ENCODE measurements around the gene BUB1B. TPM values are rescaled to one million over a fixed set of nuclear protein-coding genes. Genes with fewer than 3 reads are reported as not detected.

The BUB1B gene
- total and polyA plus RNA-seq, 9 of the 15 experiments (the other 6 are each of a cell fraction or from before 2014, with no cell fraction given): 28.7 to 113 (median 82.2) TPM

- DNase-seq (ENCODE audit: extremely low read depth in 1 of 4, low spot score in 3 of 4) (no peak), FAIRE-seq (no peak), ATAC-seq (no peak)
- Histone ChIP-seq H3K9ac (ENCODE audit: insufficient read depth in 1 of 2, low read depth in 2 of 2, low read length in 2 of 2) (no peak overlapping the region), H2AFZ (ENCODE audit: low read depth, low read length) (no peak overlapping the region), H3K9me3 (replicated peaks; ENCODE audit: control insufficient read depth, insufficient read depth, low read depth, low read length) (no peaks in the 10 kb centered on the region), H3K27ac (ENCODE audit: extremely low read depth, low read depth, low read length) (no peak overlapping the region), H3K9me1 (ENCODE audit: control insufficient read depth, insufficient read depth, low read length) (no peaks in the 10 kb centered on the region), H3K27me3 (ENCODE audit: control insufficient read depth in 2 of 2, insufficient read depth in 2 of 2, low read length in 2 of 2) (peaks cover 2 to 32% of the 10 kb centered on the region in 2 experiments; a peak in 3 of 5 replicates), H3K4me1 (replicated peaks in 1 of 2; ENCODE audit: control insufficient read depth in 2 of 2, insufficient read depth in 2 of 2, low read length in 2 of 2) (peaks cover 4 to 18% of the 10 kb centered on the region in 2 experiments; a peak in 3 of 5 replicates), H3K4me2 (ENCODE audit: insufficient read depth, low read length) (no peak overlapping the region), H4K20me1 (replicated peaks; ENCODE audit: control insufficient read depth, insufficient read depth, low read length) (no peaks in the 10 kb centered on the region), H3K36me3 (ENCODE audit: control insufficient read depth, insufficient read depth, low read length) (no peaks in the 10 kb centered on the region), H3K79me2 (ENCODE audit: control insufficient read depth, insufficient read depth, low read length) (no peaks in the 10 kb centered on the region), H3K4me3 (no peak overlapping the region)
- WGBS (ENCODE audit: insufficient coverage, low coverage, missing lambda C conversion rate): 26% methylated on average over 8 of the region's 8 CpGs
- intact Hi-C loops (cut with micrococcal nuclease) (no loop called here), in situ Hi-C loops (cut with MboI) (no loop called here)
- ChIA-PET CTCF (ENCODE audit: low intra/inter-chr PET ratio) (interaction anchor here (1.3 kb wide), 1 partner anchor 25 kb away, joined by 3 read pairs; no protein-coding TSS in a partner anchor), POLR2A (interaction anchor here (1.0 kb wide), 1 partner anchor 12 kb away, joined by 3 read pairs; the partner anchor contains the start of gene PAK6)
- no peak for TF ChIP-seq TOE1 (IDR thresholded peaks at IDR 0.05; ENCODE audit: borderline replicate concordance)
- no peak for TF ChIP-seq TOE1 (CRISPR knock-in tag; IDR thresholded peaks at IDR 0.05; ENCODE audit: borderline replicate concordance, low read depth)
- TF ChIP-seq SMAD4 (CRISPR knock-in tag; conservative IDR thresholded peaks at IDR 0.05): no peak
- TF ChIP-seq, protein P1, sequence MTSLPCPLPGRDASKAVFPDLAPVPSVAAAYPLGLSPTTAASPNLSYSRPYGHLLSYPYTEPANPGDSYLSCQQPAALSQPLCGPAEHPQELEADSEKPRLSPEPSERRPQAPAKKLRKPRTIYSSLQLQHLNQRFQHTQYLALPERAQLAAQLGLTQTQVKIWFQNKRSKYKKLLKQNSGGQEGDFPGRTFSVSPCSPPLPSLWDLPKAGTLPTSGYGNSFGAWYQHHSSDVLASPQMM (CRISPR knock-in tag; IDR thresholded peaks at IDR 0.05): no peak
- TF ChIP-seq MTF1 (CRISPR knock-in tag; IDR thresholded peaks at IDR 0.05; ENCODE audit: borderline replicate concordance): no peak
- no peak for TF ChIP-seq SIRT6 (IDR thresholded peaks at IDR 0.05; ENCODE audit: low read depth, low read length)
- TF ChIP-seq ZNF445 (CRISPR knock-in tag; IDR thresholded peaks at IDR 0.05; ENCODE audit: low read depth): no peak
- no peak for TF ChIP-seq HNRNPL (IDR thresholded peaks at IDR 0.05; ENCODE audit: low read depth, low read length)
- TF ChIP-seq, protein P2, sequence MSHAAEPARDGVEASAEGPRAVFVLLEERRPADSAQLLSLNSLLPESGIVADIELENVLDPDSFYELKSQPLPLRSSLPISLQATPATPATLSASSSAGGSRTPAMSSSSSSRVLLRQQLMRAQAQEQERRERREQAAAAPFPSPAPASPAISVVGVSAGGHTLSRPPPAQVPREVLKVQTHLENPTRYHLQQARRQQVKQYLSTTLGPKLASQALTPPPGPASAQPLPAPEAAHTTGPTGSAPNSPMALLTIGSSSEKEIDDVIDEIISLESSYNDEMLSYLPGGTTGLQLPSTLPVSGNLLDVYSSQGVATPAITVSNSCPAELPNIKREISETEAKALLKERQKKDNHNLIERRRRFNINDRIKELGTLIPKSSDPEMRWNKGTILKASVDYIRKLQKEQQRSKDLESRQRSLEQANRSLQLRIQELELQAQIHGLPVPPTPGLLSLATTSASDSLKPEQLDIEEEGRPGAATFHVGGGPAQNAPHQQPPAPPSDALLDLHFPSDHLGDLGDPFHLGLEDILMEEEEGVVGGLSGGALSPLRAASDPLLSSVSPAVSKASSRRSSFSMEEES (CRISPR knock-in tag; IDR thresholded peaks at IDR 0.05): no peak
- TF ChIP-seq XRCC4 (IDR thresholded peaks at IDR 0.05; ENCODE audit: extremely low read depth, insufficient read depth, insufficient read length): no peak
- TF ChIP-seq KDM2B (CRISPR knock-in tag; IDR thresholded peaks at IDR 0.05): no peak
- TF ChIP-seq BCOR (IDR thresholded peaks at IDR 0.05): peak; percentile 41; the same call in 1 of the 2 replicates
- TF ChIP-seq SIN3B (IDR thresholded peaks at IDR 0.05; ENCODE audit: low read depth): no peak
- no peak for TF ChIP-seq DIDO1 (tag; IDR thresholded peaks at IDR 0.05; ENCODE audit: low read depth)
- TF ChIP-seq ZKSCAN1 (IDR thresholded peaks at IDR 0.05; ENCODE audit: low read depth, low read length): no peak
- no peak for TF ChIP-seq SMC3 (conservative IDR thresholded peaks at IDR 0.05; ENCODE audit: insufficient read depth, low read depth, low read length)
- peak; percentile 62 for TF ChIP-seq RBM25 (IDR thresholded peaks at IDR 0.05; ENCODE audit: low read depth, low read length, severe bottlenecking)
- no TSS peak for BruUV-seq (replicated peaks)
Measured at GRCh38 chr15:40250304-40250656, 89.4 kb downstream of the BUB1B start.

All from K562 (cell line).